ENCODE data around the gene ZNF536. TPM values are rescaled to one million over a fixed set of nuclear protein-coding genes. Genes with fewer than 3 reads are reported as not detected.

The ZNF536 gene
- total and polyA plus RNA-seq, 2 donors (not counting 1 experiment from before 2014, with no cell fraction given), result not detected

DNA sequence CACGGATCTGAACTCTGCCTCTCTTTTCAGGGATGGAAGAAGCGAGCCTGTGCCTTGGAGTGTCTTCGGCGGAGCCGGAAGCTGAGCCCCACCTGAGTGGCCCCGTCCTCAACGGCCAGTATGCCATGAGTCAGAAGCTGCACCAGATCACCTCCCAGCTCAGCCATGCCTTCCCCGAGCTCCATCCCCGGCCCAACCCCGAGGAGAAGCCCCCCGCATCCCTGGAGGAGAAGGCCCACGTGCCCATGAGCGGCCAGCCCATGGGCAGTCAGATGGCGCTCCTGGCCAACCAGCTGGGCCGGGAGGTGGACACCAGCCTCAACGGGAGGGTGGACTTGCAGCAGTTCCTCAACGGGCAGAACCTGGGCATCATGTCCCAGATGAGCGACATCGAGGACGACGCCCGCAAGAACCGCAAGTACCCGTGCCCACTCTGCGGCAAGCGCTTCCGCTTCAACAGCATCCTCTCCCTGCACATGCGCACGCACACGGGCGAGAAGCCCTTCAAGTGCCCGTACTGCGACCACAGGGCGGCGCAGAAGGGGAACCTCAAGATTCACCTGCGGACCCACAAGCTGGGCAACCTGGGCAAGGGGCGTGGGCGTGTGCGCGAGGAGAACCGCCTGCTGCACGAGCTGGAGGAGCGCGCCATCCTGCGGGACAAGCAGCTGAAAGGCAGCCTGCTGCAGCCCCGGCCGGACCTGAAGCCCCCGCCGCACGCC, 71.5 kb downstream of the ZNF536 start:
- Histone ChIP-seq H3K79me2 (ENCODE audit: control insufficient read depth, insufficient read depth, low read length) (no peaks in the 10 kb centered on the region), H3K36me3 (replicated peaks in 1 of 2; ENCODE audit: control extremely low read depth in 1 of 2, control insufficient read depth in 1 of 2, extremely low read depth in 1 of 2, insufficient read depth in 2 of 2, low read length in 1 of 2) (no peaks in the 10 kb centered on the region), H3K4me3 (ENCODE audit: control extremely low read depth in 1 of 5, extremely low read depth in 1 of 5, insufficient read depth in 1 of 5, low read depth in 2 of 5, low read length in 4 of 5) (no peak overlapping the region), H2AFZ (ENCODE audit: insufficient read depth, low read depth, low read length, poor library complexity, severe bottlenecking) (no peak overlapping the region), H3K27ac (ENCODE audit: low read length in 2 of 2) (no peak overlapping the region), H4K20me1 (ENCODE audit: control insufficient read depth, insufficient read depth, low read length, poor library complexity, severe bottlenecking) (no peaks in the 10 kb centered on the region), H3K27me3 (replicated peaks in 1 of 4; ENCODE audit: control extremely low read depth in 1 of 4, control insufficient read depth in 3 of 4, insufficient read depth in 4 of 4, low read length in 3 of 4) (no peaks in the 10 kb centered on the region), H3K4me1 (ENCODE audit: control insufficient read depth in 2 of 2, insufficient read depth in 2 of 2, low read length in 2 of 2) (no peaks in the 10 kb centered on the region), H3K9ac (ENCODE audit: low read length) (no peak overlapping the region), H3K9me3 (ENCODE audit: control extremely low read depth in 1 of 3, control insufficient read depth in 2 of 3, insufficient read depth in 1 of 3, low read length in 2 of 3) (peaks cover 0 to 44% (median 0%) of the 10 kb centered on the region in 3 donors), H3K4me2 (replicated peaks; ENCODE audit: low read depth, low read length, poor library complexity, severe bottlenecking) (no peak overlapping the region)
- H3K4me1 Mint-ChIP-seq, result no peaks in the 10 kb centered on the region
- H3K4me3 Mint-ChIP-seq, result no peak overlapping the region
- H3K9me3 Mint-ChIP-seq (ENCODE audit: insufficient read depth), result no peaks in the 10 kb centered on the region
- ChIA-PET POLR2A (no interaction called here), CTCF (no interaction called here)
- ATAC-seq (ENCODE audit: low read depth) (no peak), DNase-seq (no peak)
- no peak for TF ChIP-seq EZH2 (IDR thresholded peaks at IDR 0.05; ENCODE audit: borderline replicate concordance, insufficient read depth, low read depth, low read length, poor library complexity, severe bottlenecking)
- TF ChIP-seq, protein P1, sequence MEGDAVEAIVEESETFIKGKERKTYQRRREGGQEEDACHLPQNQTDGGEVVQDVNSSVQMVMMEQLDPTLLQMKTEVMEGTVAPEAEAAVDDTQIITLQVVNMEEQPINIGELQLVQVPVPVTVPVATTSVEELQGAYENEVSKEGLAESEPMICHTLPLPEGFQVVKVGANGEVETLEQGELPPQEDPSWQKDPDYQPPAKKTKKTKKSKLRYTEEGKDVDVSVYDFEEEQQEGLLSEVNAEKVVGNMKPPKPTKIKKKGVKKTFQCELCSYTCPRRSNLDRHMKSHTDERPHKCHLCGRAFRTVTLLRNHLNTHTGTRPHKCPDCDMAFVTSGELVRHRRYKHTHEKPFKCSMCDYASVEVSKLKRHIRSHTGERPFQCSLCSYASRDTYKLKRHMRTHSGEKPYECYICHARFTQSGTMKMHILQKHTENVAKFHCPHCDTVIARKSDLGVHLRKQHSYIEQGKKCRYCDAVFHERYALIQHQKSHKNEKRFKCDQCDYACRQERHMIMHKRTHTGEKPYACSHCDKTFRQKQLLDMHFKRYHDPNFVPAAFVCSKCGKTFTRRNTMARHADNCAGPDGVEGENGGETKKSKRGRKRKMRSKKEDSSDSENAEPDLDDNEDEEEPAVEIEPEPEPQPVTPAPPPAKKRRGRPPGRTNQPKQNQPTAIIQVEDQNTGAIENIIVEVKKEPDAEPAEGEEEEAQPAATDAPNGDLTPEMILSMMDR (IDR thresholded peaks at IDR 0.05), result no peak
- intact Hi-C loops (cut with micrococcal nuclease), result no loop called here
- no peaks in the 10 kb centered on the region for H3K27me3 Mint-ChIP-seq
- 98% methylated on average over 50 of the region's 50 CpGs for WGBS (ENCODE audit: insufficient coverage)
- H3K27ac Mint-ChIP-seq, result no peak overlapping the region

DNA sequence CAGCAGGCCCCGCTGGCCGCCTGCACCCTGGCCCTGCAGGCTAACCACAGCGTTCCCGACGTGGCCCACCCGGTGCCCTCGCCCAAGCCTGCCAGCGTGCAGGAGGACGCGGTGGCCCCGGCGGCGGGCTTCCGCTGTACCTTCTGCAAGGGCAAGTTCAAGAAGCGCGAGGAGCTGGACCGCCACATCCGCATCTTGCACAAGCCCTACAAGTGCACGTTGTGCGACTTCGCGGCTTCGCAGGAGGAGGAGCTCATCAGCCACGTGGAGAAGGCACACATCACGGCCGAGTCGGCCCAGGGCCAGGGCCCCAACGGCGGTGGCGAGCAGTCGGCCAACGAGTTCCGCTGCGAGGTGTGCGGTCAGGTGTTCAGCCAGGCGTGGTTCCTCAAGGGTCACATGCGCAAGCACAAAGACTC, 72.1 kb downstream of the ZNF536 start:
- Histone ChIP-seq H3K4me2 (replicated peaks; ENCODE audit: low read depth, low read length, poor library complexity, severe bottlenecking) (no peak overlapping the region), H3K9ac (ENCODE audit: low read length) (no peak overlapping the region), H3K36me3 (replicated peaks in 1 of 2; ENCODE audit: control extremely low read depth in 1 of 2, control insufficient read depth in 1 of 2, extremely low read depth in 1 of 2, insufficient read depth in 2 of 2, low read length in 1 of 2) (no peaks in the 10 kb centered on the region), H2AFZ (ENCODE audit: insufficient read depth, low read depth, low read length, poor library complexity, severe bottlenecking) (no peak overlapping the region), H3K27me3 (replicated peaks in 1 of 4; ENCODE audit: control extremely low read depth in 1 of 4, control insufficient read depth in 3 of 4, insufficient read depth in 4 of 4, low read length in 3 of 4) (no peaks in the 10 kb centered on the region), H3K9me3 (ENCODE audit: control extremely low read depth in 1 of 3, control insufficient read depth in 2 of 3, insufficient read depth in 1 of 3, low read length in 2 of 3) (peaks cover 0 to 42% (median 0%) of the 10 kb centered on the region in 3 donors), H3K79me2 (ENCODE audit: control insufficient read depth, insufficient read depth, low read length) (no peaks in the 10 kb centered on the region), H3K4me3 (ENCODE audit: control extremely low read depth in 1 of 5, extremely low read depth in 1 of 5, insufficient read depth in 1 of 5, low read depth in 2 of 5, low read length in 4 of 5) (no peak overlapping the region), H3K27ac (ENCODE audit: low read length in 2 of 2) (no peak overlapping the region), H4K20me1 (ENCODE audit: control insufficient read depth, insufficient read depth, low read length, poor library complexity, severe bottlenecking) (no peaks in the 10 kb centered on the region), H3K4me1 (ENCODE audit: control insufficient read depth in 2 of 2, insufficient read depth in 2 of 2, low read length in 2 of 2) (no peaks in the 10 kb centered on the region)
- H3K27ac Mint-ChIP-seq, result no peak overlapping the region
- no peak overlapping the region for H3K4me3 Mint-ChIP-seq
- no peaks in the 10 kb centered on the region for H3K4me1 Mint-ChIP-seq
- H3K27me3 Mint-ChIP-seq, result no peaks in the 10 kb centered on the region
- POLR2A ChIA-PET, result no interaction called here
- intact Hi-C loops (cut with micrococcal nuclease), result no loop called here
- CTCF ChIA-PET, result no interaction called here
- no peak for DNase-seq
- no peaks in the 10 kb centered on the region for H3K9me3 Mint-ChIP-seq (ENCODE audit: insufficient read depth)
- no peak for ATAC-seq (ENCODE audit: low read depth)
- 98% methylated on average over 37 of the region's 37 CpGs for WGBS (ENCODE audit: insufficient coverage)
- TF ChIP-seq, protein P1 (IDR thresholded peaks at IDR 0.05), result no peak
- TF ChIP-seq EZH2 (IDR thresholded peaks at IDR 0.05; ENCODE audit: borderline replicate concordance, insufficient read depth, low read depth, low read length, poor library complexity, severe bottlenecking), result no peak

Data from B cell (primary cell).